Panc1 (cell line): Measurements from ENCODE around the gene ZIC2.

Source experiments
- POLR2AphosphoS5 ChIP-seq: IDR thresholded peaks from 2 replicates; pipeline ENCODE4 v1.6.1; 2012; ENCODE audit warnings: mild to moderate bottlenecking, low read depth, low read length, moderate library complexity
- REST ChIP-seq, 2 experiments: IDR thresholded peaks; 2 replicates each; pipeline ENCODE4 v1.6.1; 2011 to 2012; ENCODE audit warnings: low read depth in 2 of 2, control low read depth in 1 of 2, low read length in 1 of 2, mild to moderate bottlenecking in 1 of 2, moderate library complexity in 1 of 2; ENCODE audit not compliant: insufficient read depth in 1 of 2
- SIN3A ChIP-seq: IDR thresholded peaks from 2 replicates; pipeline ENCODE4 v1.6.1; 2012; ENCODE audit warnings: low read depth, mild to moderate bottlenecking, low read length, moderate library complexity, borderline replicate concordance; ENCODE audit not compliant: insufficient read depth
- TF ChIP-seq, protein P1 (sequence below): fragments of 450-650 bp; IDR thresholded peaks from 2 replicates; pipeline ENCODE4 v1.5.1; 2017; ENCODE audit warnings: mild to moderate bottlenecking

- TF ChIP-seq, protein P1, sequence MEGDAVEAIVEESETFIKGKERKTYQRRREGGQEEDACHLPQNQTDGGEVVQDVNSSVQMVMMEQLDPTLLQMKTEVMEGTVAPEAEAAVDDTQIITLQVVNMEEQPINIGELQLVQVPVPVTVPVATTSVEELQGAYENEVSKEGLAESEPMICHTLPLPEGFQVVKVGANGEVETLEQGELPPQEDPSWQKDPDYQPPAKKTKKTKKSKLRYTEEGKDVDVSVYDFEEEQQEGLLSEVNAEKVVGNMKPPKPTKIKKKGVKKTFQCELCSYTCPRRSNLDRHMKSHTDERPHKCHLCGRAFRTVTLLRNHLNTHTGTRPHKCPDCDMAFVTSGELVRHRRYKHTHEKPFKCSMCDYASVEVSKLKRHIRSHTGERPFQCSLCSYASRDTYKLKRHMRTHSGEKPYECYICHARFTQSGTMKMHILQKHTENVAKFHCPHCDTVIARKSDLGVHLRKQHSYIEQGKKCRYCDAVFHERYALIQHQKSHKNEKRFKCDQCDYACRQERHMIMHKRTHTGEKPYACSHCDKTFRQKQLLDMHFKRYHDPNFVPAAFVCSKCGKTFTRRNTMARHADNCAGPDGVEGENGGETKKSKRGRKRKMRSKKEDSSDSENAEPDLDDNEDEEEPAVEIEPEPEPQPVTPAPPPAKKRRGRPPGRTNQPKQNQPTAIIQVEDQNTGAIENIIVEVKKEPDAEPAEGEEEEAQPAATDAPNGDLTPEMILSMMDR = no peak
- TF ChIP-seq REST (IDR thresholded peaks at IDR 0.05; ENCODE audit: insufficient read depth in 1 of 2, low read depth in 2 of 2, low read length in 1 of 2) (no peak), SIN3A (no peak), POLR2AphosphoS5 (no peak)
Observed at GRCh38 chr13:99963816-99964339, 17.7 kb upstream of the ZIC2 start.
